GM18870 (cell line): Measurements from ENCODE around the gene SIGLECL1.

Experiments used
- ATAC-seq: cut with Tn5 transposase; IDR thresholded peaks from one replicate; pipeline ENCODE4 v1.9.1; 2021; ENCODE audit warnings: moderate library complexity; ENCODE audit not compliant: unreplicated experiment

SIGLECL1 gene

DNA sequence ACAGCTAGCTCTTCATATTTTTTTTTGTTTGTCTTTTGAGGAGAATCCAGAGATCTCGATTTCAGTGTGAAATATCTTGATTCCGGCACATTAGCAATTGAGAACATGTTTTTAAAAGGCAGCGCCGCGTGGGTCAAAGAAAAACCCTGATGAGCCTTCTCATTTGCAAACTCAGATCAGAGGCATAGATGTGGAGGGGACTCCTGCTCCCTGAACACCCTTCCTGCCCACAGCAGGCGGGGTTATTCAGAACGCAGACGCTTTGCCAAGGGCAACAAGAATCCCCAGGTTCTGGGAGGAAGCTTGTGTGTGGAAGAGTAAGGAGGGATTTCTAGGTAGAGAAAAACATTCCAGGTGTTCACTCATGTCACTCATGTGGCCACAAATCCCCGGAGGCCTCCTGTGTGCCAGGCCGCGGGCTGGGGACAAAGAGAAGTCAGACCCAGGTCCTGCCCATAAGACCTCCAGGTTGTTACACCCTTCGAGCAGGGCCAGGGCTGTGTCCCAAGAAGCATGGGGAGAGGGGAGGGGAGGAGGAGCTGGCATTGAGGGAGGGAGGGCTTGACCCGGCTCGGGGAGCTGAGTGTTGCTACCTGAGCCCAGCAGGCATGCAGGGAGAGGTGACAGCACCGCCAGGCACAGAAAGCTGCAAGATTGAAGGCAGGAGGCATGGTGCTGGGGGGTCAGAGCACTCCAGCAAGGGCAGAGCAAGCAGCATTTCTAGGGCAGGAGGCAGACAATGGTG lies 44.7 kb downstream of the SIGLECL1 start:
- no peak for ATAC-seq

DNA sequence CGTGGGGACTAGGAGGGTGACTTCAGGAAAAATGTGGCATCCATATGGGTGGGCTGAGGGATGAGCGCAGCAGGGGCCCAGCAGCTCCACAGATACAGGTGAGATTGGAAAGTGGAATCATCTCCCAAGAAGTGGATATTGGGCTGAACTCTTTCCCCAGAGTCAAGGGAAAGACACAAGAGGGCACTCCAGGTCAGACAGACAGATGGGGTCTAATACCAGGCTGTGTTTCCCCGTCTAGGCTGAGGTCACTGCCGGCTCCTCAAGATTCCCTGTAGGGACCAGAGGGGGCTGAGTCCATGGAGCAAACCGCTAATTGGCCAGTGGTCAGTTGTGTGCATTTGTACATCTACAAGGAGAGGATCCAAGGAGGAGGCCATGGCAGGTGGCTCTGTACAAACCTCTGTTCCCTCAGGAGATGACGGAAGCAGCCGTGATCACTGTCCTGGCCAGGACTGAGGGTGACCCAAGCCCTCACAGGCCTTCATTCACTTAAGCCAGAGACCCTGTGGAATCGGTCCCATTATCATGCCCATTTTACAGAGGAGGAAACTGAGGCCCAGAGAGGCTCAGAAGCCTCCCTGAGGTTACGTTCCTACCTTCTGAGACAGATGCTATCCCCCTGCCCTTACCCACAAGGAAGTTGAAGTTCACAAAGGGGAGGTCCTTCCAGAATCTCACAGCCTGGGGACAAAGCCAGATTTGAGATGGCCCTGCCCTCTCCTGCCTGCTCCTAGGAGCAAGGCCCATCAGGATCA lies 45.6 kb downstream of the SIGLECL1 start:
- ATAC-seq = no peak

DNA sequence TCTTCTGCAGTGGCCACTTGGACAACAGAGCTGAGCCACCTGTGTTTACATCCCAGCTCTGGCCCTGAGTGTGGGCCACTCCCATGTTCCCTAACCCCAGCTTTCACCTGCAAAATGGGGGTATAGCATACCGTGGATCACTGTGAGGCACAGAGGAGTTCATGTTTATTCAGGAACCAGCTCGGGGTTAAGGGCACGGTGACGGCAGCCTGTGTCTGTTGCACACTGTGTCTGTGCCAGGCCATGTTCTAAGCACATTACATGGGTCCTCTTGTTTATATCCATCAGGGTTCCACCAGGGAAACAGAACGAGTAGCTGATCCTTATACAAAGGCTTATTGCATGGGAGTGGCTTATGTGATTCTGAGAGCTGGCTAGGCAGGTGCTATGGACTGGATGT lies 46.5 kb downstream of the SIGLECL1 start:
- ATAC-seq = no peak

DNA sequence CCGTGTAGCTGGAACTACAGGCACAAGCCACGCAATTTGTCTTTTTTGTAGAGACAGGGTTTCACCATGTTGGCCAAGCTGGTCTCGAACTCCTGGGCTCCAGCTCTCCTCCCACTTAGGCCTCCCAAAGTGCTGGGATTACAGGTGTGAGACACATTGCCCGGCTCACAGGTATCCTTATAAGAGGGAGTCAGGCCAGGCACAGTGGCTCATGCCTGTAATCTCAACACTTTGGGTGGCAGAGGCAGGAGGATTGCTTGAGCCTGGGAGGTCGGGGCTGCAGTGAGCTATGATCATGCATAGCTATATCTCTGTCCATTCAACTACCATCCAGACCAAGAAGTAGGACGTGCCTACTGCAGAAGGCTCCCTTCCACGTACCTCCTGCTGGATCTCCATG lies 50.4 kb downstream of the SIGLECL1 start:
- ATAC-seq = no peak

DNA sequence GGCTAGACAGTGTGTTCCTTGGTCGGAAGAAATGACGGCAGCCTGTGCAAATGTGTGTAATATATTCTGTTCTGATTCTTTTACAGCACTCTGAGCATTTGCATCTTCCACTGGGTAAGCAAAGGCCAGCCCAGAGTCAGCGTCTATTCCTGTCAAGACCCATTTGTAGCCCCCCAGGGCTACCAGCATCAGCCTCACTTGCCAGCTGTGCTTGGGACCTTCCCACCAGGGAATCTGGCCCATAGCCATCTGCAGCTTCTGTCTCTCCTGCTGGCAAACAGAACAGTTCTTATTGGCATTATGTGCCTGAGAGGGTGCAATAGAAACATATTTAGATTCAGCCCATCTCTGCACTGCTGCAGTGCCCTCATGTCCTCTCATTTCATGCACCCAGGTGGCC lies 54.6 kb downstream of the SIGLECL1 start:
- no peak for ATAC-seq

DNA sequence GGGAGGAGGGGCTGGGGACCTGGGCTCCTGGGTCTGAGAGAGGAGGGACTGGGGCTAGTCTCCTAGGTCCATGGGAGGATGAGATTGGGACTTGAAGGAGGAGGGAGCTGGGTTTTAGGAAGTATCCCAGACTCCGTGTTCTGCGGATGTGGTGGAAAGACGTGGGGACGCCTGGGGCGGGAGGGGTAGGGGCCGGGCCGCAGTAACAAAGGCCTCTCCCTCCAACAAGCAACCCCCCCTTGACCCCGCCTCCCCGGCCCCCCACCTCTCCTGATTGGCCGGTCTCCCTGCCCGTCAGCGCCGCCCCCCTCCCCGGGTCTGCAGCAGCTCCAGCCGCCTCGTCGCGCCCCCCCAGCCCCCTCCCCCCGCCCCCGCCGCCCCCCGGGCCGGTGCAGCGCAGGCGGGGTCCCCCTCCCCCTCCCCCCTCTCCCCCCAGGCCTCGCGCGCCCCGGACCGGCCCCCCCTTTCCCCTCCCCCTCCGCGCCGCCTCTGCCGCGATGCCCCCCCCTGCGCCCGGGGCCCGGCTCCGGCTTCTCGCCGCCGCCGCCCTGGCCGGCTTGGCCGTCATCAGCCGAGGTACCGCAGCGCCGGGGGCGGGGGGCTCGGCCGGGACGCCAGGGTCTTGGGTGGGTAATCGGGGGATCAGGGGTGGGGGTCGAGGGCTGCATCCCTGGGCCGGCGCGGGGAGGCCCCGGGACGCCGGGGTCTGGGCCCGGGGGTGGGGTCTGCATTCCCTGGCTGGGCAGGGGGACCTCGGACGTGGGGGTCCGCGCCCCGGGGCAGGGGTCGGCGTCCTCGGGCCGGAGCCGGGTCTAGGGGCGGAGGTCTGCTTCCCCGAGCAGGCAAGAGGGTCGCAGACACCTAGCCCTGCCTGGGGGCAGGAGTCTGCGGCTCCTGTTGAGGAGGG lies 60.7 kb downstream of the SIGLECL1 start, which contains the start of gene IGLON5:
Gene IGLON5, plus strand, starts transcription at position 294 of the 907 bp plus-strand sequence. Its CDS starts 204 bp downstream, at position 498.
- ATAC-seq = no peak

DNA sequence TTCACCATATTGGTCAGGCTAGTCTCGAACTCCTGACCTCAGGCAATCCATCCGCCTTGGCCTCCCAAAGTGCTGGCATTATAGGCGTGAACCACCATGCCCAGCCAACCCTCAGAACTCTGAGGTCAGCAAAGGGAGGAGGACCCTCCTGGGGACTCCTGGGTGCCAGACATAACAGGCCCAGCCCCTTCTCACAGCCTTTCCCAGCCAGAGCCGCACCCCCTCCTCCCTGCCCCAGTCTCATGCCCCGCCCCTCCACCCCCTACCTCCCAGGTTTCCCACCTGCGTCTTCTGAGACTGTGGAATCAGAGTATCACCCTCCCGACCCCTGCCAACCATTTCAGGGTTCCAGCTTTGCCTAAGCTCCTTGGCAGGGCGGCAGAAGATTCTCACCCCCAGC lies 65.8 kb downstream of the SIGLECL1 start:
- no peak for ATAC-seq

DNA sequence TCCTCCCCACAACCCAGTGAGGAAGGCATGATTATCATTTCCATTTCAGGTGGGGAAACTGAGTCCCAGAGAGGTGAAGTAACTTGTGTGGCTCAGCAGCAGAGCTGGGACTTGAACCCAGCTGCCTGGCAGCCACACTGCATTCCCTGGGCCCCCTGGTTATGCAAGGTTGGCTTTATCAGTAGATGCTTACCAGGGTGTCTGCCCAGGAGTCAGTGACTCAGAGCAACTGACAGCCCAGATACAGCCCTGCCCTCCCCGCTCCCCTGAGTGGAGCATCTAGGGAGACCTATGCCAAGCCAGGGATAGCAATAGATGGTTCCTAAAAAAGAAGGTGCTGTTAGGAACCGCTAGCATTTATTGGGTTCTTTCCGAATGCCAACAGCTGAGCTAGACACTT lies 66.5 kb downstream of the SIGLECL1 start:
- no peak for ATAC-seq

DNA sequence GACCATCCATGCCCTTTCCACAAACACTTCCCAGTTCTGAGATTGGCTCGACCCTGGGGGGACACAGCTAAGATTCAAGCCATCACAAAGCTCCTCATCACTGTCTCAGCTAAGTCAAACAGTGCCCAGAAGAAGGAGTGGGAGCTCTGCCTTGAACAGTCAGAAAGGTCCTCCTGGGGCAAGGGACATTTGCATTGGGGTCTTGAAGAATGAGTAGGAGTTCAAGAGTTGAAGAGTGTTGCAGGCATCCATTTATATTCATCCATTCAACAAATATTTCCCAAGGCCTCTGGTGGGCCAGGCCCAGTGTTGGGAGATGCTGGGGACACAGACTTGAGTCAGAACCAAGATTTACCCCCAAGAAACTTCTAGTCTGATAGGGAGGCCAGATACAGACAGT lies 67.1 kb downstream of the SIGLECL1 start:
- ATAC-seq = no peak
